ENCODE results near the gene GMPPB.
A peak's percentile ranks its signal among the peaks of the same experiment; 100 is the strongest.
"Not testable (repeated sequence)": the region's sequence is repeated elsewhere in the genome, so short reads cannot be mapped to it uniquely, and the experiment has no call there.

GMPPB gene

DNA sequence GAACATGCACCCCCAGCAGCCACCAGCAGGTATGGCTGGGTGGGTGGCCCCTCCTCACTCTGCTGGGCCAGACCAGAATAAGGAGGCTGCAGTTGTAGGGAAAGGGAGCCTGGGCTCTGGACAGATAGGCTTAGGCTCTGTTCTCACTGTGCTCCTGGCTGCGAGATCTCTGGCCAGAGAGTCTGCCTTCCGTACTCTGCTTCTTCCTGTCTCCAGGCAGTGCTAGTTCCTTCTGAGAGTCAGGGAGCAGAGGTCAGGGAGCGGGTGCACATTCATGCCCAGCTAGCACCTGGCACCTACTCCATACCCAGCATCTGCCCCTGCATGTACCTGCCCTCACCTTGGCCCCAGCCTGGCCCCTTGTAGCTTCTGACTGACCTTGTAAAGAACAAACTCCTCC is 32.3 kb downstream of the GMPPB start:
- H3K4me3 Mint-ChIP-seq = peak overlapping the region in 1 of 2 donors; percentile 21
- not testable (repeated sequence) for ATAC-seq, H3K9me3 Mint-ChIP-seq, DNase-seq, H3K27me3 Mint-ChIP-seq
- peak overlapping the region in 1 of 2 donors; percentile 54 for H3K27ac Mint-ChIP-seq
- peaks cover 52% of the 10 kb centered on the region for H3K4me1 Mint-ChIP-seq

DNA sequence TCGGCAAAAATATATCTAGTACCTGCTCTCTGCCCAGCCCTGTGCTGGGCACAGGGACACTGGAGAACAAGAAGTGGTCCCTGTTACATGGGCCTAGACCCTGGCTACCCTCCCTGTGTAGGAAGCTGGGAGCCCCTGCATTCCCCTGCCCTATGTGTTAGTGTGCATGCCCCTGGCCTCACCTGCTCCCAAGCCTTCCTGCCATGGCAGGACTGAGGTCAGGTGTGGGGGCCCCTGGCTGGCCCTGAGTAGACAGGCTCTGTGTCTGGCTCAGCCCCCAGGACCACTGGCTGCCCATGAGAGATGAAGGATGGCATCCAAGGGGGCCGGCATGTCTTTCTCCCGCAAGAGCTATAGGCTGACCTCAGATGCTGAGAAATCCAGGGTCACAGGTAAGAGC is 32.9 kb downstream of the GMPPB start:
- not testable (repeated sequence) for DNase-seq, H3K27me3 Mint-ChIP-seq, H3K9me3 Mint-ChIP-seq, H3K27ac Mint-ChIP-seq, ATAC-seq
- Mint-ChIP-seq H3K4me1 (peaks cover 56% of the 10 kb centered on the region), H3K4me3 (peak overlapping the region; percentile 39 to 88)

DNA sequence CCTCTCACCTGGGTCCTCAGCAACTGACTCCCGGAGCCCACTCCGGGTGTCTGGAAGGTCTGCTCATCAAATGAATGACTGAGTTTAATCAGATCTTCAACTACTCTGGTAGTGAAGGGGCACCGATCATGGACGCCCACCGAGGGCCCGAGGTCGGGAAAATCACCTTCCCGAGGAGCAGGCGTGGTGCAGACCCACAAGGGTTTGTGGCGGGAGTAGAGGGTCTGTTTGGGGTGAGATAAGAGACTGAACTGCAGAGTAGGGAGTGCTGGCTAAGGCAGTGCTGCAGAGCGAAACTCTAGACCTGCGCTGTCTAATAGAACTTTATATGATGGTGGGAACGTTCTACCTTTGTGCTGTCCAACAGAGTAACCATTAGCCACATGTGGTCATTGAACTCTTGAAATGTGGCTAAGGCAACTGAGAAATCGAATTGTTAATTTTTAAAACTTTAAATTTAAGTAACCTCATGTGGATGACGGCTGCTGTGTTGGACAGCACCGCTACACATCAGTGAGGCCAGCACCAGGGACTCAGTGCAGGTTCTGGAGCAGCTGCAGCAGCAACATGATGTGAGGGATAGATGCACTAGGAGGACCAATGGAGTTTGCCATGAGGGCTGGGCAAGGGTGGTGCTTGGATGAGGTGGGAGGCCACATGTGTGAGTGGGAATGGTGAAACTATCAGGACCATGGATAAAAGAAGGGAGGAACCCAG is 33.7 kb downstream of the GMPPB start:
- H3K9me3 Mint-ChIP-seq, ATAC-seq, DNase-seq, H3K27me3 Mint-ChIP-seq: not testable (repeated sequence)
- Mint-ChIP-seq H3K27ac (peak overlapping the region; percentile 95 to 98), H3K4me1 (peaks cover 62% of the 10 kb centered on the region), H3K4me3 (peak overlapping the region; percentile 88 to 97)

DNA sequence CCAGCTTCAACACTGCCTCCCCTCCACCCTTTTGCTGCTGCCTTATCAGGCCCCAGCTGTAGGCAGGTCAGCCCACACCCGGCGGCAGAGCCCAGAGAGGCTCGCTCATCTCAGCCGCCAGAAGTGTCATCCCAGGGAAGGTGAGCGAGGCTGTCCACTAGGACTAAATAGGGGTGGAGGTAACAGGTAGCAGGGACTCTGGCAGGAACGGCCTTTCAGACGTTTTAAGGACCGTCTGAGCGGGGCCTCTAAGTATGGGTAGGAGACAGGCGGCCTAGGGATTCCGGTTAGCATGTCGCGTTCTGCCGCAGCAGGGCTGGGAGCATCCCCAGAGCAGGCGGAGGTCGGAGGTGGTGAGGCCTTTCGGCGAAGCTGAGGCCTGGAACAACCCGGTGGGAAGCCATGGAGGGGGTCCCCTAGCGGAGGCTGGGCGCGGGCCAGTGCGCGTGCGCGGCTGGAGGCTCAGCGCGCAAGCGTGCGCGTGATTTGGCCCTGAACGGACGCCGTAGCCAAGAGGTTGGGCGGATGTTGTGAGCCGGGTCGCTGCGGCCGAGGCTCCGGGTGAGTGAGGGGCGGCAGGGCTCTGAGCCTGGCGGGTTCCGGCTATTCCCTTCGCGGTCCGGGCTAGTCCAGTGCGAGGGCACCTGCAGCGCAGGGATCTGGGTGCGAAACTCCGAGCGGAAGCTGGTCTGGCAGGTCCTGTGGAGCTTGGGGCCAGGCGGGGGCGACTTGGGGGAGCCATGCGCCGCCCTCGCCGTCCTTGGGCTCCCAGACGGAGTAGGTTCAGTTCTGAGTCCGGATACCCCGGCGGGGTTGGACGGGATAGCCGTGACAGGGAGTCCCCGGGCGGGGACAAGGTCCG is 34.5 kb downstream of the GMPPB start, which contains the start of the genes MST1 and RNF123:
MST1 (minus strand) TSS at position 429 of the 862 bp plus-strand sequence. CDS start 783 bp downstream, outside the sequence.
RNF123 (plus strand) TSS at position 512 of the 862 bp plus-strand sequence. CDS start 1,609 bp downstream, outside the sequence.
- no peaks in the 10 kb centered on the region for H3K9me3 Mint-ChIP-seq
- H3K4me3 Mint-ChIP-seq = peak within 1 kb of the TSS; percentile 88 to 97
- peak within 1 kb of the TSS; percentile 95 to 98 for H3K27ac Mint-ChIP-seq
- no peaks in the 10 kb centered on the region for H3K27me3 Mint-ChIP-seq
- peak; percentile 75 for ATAC-seq
- peaks cover 60% of the 10 kb centered on the region for H3K4me1 Mint-ChIP-seq
- DNase-seq = peak; percentile 93

DNA sequence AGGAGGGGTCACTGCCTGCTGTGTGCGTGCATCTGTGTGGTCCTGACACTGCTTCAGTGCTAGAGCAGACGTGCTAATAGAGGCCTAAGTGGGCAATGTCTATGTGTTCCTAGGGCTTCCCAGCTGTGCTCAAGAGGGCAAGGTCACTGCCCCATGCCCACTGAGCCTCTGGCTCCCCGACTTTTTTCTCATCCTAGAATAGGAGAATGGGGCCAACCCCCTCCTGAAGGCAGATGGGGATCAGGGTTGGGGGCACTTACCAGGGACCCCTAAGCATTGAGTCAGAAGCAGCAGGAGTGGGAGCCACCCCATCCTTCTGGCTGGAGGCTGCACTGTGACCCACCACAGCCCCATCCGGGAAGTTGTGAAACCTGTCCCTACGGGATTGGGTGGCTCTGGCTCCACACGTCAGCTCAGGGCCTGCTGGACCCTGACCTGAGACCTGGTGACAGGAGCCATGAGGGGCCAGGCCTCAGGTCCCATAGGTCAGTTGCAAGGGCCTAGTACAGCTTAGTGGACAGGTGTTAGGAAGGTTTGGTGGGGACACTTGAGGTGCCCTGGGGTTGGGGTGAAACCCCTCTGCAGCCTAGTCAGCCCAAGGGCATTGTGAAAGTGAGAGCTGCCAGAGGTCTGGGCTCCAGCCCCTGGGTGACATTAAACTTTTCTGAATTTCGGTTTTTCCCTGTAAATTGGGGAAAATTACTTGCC is 35.3 kb downstream of the GMPPB start:
- Mint-ChIP-seq H3K4me3 (peak overlapping the region; percentile 88 to 97), H3K27ac (peak overlapping the region; percentile 95 to 98), H3K4me1 (peaks cover 55% of the 10 kb centered on the region)
- not testable (repeated sequence) for H3K9me3 Mint-ChIP-seq, H3K27me3 Mint-ChIP-seq, DNase-seq
- peak; percentile 3 for ATAC-seq

DNA sequence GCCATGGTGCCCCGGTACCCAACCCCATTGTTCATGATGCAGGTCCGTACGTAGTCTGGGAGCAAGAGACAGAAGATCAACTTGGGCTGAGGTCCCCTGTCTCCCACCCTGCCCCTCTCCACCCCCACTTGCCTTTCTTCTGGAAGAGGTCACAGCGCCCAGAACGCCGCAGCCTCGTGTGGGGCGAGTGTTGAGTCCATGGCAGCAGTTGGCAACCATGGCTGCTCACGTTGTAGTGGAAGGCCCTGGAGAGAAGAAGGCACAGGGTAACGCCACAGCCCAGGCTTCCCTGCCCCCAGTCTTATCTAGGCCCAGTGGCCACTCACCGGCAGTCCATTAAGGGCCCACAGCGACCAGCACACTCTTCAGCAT is 36.3 kb downstream of the GMPPB start:
- H3K27me3 Mint-ChIP-seq, H3K27ac Mint-ChIP-seq: not testable (repeated sequence)
- peak overlapping the region in 1 of 2 donors; percentile 80 for H3K4me3 Mint-ChIP-seq

DNA sequence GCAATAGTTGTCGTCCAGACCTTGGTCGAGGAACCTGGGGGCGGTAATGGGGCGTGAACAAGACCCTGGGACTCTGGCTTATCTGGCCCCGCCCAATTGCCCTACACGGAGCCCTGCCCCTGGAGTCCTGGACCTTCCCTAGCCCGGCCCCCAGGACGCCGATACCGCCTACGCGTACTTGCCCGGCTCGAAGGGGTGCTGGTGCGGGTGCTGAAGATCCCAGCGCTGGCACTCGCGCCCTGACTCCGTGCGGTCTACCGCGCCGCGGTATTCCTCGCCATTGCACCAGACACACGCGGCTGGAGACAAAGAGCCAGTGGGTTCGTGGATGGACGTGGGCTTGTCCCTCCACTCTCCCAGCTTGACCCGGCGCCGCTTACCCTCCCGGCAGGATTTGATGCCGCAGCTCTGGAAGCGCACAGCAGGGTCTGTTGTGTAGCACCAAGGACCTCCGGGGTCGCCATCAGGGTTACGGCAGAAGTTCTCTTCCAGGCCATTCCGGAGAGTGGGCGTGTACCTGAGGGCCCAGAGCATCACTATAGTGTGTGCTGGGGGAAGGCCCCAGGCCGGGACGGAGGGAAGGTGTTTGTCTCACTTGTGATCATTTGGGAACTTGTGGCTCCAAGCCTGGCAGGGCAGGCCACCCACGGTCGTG is 36.9 kb downstream of the GMPPB start:
- not testable (repeated sequence) for H3K27ac Mint-ChIP-seq, H3K9me3 Mint-ChIP-seq, H3K27me3 Mint-ChIP-seq
- peaks cover 55% of the 10 kb centered on the region for H3K4me1 Mint-ChIP-seq
- peak; percentile 54 for ATAC-seq
- peak overlapping the region; percentile 60 to 80 for H3K4me3 Mint-ChIP-seq
- DNase-seq = peak; percentile 51 to 64

More for the DNA sequence above, 36.3 kb downstream of the GMPPB start:
- not testable (repeated sequence) for ATAC-seq, DNase-seq, H3K9me3 Mint-ChIP-seq
- peaks cover 55% of the 10 kb centered on the region for H3K4me1 Mint-ChIP-seq

DNA sequence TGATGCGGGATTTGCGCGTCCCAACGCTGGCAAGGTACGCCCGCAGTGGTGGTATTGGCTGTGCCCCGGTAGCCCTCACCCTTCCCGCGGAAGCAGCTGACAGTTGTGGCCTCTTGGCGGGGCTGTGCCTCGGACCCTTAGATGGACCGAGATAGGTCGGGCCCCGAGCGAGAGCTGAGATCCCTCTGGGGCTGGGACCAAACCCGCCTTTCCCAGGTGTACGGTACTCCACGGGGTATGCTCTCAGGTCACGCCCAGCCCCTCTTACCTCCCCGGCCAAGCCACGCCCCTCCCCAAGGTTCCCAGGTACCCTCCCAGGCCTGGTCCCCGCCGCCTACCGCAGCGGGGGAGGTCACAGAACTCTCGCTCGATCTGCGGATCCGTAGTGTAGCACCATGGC is 37.4 kb downstream of the GMPPB start:
- Mint-ChIP-seq H3K4me3 (peak overlapping the region; percentile 70 to 80), H3K4me1 (peaks cover 52% of the 10 kb centered on the region)
- DNase-seq (peak; percentile 30 to 33), ATAC-seq (peak; percentile 29)
- H3K27ac Mint-ChIP-seq, H3K9me3 Mint-ChIP-seq, H3K27me3 Mint-ChIP-seq: not testable (repeated sequence)

DNA sequence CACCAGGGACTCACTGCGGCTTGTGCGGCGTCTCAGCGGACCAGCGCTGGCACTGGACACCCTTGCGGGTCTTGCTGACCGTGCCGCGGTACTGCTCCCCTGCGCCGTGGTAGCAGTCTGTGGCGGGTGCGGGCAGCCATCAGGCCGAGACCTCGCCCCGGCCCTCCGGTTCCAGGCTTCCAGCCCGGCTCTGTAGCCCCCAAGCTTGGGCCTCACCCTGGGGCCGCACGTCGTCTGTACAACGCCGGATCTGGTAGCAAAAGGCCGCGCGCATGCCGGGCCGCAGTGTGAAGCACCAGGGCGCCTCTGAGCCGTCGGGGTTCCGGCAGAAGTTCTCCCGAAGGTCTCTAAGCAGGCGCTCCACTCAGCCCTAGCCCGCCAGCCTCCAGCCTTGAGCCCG is 37.9 kb downstream of the GMPPB start:
- peak overlapping the region in 1 of 2 donors; percentile 42 for H3K4me3 Mint-ChIP-seq
- DNase-seq, H3K27me3 Mint-ChIP-seq, H3K9me3 Mint-ChIP-seq, H3K27ac Mint-ChIP-seq: not testable (repeated sequence)
- peak; percentile 2 for ATAC-seq
- H3K4me1 Mint-ChIP-seq = peaks cover 49% of the 10 kb centered on the region

DNA sequence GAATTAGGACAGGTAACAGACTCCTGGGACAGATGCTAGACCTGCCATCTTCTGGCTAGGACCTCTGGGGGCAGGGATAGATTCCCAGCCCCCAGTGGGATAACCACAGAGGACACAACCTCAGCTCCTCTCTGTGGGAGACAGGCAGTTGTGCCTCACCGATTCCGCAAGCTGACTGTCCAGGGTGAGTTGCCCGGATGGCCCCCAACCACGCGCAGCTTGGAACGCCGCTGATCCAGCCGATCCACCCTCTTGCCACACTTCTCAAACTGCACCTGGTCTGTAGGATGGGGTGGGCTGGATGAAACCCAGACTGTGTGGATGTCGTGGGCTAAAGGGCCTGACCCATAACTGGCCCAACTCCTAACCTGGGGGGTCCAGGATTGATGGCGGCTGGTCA is 38.6 kb downstream of the GMPPB start:
- H3K27me3 Mint-ChIP-seq, H3K9me3 Mint-ChIP-seq, ATAC-seq, H3K27ac Mint-ChIP-seq, DNase-seq: not testable (repeated sequence)
- H3K4me3 Mint-ChIP-seq = peak overlapping the region in 1 of 2 donors; percentile 41
- H3K4me1 Mint-ChIP-seq = peaks cover 49% of the 10 kb centered on the region

DNA sequence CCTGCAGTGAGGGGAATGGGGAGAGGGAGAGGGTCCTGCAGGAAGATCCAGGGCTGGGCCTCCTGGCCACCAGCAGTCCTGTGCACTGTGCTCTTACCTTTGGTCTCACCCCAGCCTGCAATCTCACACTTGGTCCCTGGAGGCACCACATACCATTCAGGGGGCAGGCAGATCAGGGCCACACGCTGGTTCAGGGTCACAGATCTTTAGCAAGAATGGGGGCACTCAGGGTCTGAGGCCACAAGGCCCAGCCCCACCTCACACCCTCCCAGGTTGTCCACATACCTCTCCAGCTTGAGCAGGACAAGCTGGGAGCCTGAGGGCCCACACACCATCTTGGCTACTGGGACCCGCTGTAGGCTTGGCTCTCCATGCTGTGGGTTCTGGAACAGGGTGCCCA is 39.3 kb downstream of the GMPPB start:
- H3K27me3 Mint-ChIP-seq, DNase-seq, H3K27ac Mint-ChIP-seq, H3K4me3 Mint-ChIP-seq, H3K9me3 Mint-ChIP-seq, ATAC-seq: not testable (repeated sequence)
- H3K4me1 Mint-ChIP-seq = peaks cover 48% of the 10 kb centered on the region

DNA sequence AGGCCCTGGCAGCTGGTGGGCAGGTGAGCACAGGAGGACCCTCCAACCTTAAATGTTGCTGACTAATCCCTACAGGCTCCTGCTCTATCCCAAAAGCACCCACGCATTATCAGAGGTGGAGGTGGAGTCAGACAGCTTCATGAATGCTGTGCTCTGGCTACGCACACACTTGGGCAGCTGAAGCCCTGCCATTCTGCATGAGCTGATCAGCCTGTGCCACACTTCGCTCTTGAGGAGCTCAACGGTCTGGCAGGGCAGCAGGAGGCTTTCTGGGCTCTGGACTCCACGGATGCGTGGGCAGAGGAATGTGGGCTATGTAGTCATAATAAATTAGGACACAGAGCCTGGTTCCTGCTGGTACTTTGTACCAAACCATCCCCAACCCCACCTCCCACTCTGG is 40.6 kb downstream of the GMPPB start:
- Mint-ChIP-seq H3K9me3 (no peaks in the 10 kb centered on the region), H3K4me1 (peaks cover 36% of the 10 kb centered on the region), H3K27ac (no peak overlapping the region), H3K4me3 (no peak overlapping the region), H3K27me3 (no peaks in the 10 kb centered on the region)
- no peak for ATAC-seq
- DNase-seq = no peak

DNA sequence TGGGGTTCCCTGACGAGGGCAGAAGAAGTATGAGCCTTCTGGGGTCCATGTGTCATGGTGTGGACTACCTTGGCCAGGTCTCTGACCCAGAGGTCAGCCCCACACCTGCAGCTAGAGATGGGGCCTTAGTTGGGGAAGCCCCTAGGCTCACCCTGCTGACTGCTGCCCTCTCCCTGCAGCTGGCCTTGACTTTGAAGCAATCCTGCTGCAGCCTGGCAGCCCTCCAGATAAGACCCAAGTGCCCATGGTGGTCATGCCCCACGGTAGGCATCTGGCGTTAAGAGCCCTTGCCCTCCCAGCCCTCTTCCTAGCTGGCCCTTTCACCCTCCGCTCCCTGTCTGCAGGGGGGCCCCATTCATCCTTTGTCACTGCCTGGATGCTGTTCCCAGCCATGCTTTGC is 42.2 kb downstream of the GMPPB start:
- no peaks in the 10 kb centered on the region for H3K27me3 Mint-ChIP-seq
- ATAC-seq (no peak), DNase-seq (no peak)
- no peaks in the 10 kb centered on the region for H3K9me3 Mint-ChIP-seq
- H3K4me3 Mint-ChIP-seq = no peak overlapping the region
- H3K4me1 Mint-ChIP-seq = peaks cover 37% of the 10 kb centered on the region
- H3K27ac Mint-ChIP-seq = no peak overlapping the region

DNA sequence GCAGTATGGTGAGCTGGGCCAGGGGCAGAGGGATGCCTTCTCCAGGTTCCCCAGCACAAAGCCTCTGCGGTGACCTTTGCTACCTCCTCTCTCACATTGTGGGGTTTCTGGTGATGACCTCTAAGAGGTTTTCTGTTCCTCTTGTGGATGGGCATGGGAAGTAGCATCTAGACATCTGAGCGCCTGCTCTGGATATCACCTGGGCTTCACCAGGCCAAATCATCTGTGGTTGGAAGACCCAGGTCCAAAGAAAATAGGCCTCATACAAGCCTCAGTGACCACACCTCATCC is 42.6 kb downstream of the GMPPB start:
- no peak for DNase-seq
- H3K27me3 Mint-ChIP-seq = no peaks in the 10 kb centered on the region
- no peak overlapping the region for H3K27ac Mint-ChIP-seq
- H3K4me3 Mint-ChIP-seq = no peak overlapping the region
- H3K4me1 Mint-ChIP-seq = peaks cover 36% of the 10 kb centered on the region
- no peaks in the 10 kb centered on the region for H3K9me3 Mint-ChIP-seq
- no peak for ATAC-seq
